CD4-positive, alpha-beta T cell treated with Interleukin-15 for 1 hour (primary cell): ENCODE results near the gene PVALEF.

Experiments
- DNase-seq: peaks from one replicate; pipeline ENCODE4 v3.0.0-alpha.2; 2020

The PVALEF gene

DNA sequence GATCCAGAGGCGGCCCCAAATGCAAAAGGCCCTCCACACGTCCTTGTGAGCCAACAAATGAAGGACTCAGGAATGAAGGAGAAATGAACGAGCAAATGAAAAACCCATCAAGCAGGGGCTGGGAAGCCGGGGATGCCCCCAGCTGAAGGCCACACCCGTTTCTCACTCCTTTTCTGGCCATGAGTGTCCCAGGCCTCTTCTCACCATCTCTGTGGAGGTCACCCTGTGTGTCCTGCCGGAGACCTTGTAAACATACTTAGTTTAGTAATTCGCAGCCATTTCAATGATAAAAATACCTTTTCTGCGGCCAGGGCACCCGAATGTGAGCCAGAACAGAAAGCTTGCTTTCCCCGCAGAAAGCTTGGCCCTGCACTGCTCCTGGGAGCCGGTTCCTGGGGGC, 21.8 kb downstream of the PVALEF start:
- DNase-seq, result no peak

DNA sequence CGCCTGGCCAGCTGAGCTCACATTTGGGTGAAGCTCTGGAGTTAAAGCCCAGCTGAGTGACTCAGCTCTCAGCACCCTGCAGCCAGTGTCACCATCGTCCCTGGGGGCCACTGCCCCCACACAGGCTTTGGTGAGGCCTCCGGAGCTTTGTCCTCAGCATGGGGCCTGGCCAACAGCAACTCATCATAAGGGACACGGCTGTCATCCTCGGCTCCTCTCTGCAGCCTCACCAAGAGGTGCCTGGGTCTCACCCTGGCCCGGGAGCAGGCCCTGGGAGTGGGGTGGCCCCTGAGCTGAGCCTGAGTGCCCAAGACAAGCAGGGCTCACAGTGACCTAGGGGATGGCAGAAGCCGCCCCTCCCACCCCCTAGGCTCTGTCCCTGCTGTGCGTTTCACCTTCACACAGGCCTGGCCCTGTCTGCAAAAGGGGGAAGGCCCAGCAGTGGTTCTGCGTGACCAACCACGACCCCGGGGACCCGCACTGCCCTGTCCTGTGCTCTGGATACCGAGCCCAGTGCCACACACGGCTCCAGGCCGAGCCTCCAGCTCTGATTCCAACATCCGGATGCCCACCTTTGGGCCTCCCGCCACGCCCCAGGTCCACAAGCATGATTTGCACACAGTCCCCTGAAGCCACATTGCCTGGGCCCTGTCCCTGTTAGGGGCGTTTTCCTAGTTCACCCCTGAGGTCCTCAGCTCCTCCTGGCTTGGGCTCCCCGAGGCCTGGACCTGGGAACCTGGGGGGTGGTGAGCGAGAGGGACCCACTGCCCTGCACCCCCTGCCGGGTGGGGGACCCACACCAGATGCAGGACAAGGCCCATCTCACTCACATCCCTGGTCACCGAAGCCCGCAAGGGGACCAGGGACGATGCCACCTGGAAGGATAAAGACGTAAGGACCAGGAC, 22.5 kb downstream of the PVALEF start:
- no peak for DNase-seq

GRCh38 chr17:81188491-81188840, 23.2 kb downstream of the PVALEF start:
- no peak for DNase-seq

DNA sequence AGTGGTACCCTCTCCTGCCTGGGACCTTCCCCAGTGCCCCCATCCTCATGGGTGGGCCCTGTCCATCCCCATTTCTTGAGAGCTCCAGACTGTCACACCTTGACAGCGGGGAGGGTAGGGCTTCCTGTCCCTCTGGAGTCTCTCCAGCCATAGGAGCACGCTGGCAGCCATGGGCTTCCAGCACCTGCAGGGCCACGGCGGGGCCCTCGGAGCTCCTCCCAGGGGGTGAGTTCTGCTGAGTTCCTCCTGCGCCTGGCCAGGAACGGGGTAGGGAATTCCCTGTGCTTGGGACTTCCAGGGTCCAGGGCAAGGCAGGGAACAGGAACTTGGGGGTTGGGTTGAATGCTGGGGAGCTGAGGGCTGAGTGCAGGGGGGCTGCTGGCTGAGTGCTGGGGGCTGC, 23.7 kb downstream of the PVALEF start:
- no peak for DNase-seq

DNA sequence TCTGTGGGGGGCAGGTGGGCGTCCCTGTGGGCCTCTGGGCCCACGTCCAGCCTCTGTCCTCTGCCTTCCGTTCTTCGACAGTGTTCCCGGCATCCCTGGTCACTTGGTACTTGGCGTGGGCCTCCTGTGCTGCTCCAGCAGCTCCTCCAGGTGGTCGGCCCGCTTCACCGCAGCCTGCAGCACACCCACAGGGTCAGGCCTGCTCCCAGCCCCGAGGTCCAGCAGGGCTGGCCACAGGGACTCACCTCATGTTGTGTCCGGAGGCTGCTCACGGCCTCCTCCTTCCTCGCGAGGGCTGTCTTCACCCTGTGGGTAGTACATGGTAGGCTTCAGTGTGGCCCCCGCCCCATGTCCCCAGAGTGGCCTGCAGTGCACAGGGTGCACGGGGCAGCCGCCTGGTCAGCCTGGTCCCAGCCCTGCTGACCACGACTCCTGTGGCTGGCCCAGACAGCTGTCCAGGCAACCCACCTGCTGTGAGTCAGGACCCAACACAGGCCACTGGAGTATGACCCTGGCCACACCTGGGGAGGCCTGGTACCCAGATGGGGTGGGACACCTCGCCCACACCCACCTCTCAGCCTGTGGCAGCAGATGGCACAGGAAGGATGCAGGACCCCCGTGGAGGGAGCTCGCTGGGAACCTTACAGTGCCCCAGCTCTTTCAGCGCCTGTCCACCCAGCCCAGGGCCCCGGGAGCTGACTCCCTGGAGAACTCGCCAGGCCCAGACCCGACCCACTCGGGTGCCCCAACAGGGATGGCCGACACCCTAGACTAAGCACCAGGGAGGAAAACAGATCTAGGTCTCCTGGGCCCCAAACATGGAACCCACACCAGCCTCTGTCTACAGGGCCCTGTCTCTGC, 24.6 kb downstream of the PVALEF start:
- DNase-seq, result no peak

- DNase-seq, result no peak
These were observed 25.3 kb downstream of the PVALEF start for GRCh38 chr17:81190591-81190990.

DNA sequence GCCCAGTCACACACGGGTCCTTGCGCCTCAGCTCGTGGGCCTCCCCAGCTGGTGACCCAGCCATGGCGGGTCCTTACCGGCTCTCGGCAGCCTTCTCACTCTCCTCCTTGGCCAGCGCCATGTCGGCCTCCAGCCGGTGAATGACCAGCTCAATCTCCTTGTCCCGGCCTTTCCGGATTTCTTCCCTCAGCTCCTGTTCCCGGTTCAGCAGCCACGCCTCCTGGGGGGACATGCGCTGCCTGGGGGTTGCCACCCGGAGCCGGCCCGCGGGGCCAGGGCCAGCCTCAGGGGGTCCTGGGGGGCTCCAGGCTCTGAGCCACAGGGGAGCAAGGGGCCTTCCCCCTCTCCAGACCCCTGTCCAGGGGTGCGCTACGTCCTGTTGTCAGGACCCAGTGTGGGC, 25.8 kb downstream of the PVALEF start:
- DNase-seq, result no peak

- DNase-seq, result no peak
These were observed 26.3 kb downstream of the PVALEF start for GRCh38 chr17:81191646-81192045.

DNA sequence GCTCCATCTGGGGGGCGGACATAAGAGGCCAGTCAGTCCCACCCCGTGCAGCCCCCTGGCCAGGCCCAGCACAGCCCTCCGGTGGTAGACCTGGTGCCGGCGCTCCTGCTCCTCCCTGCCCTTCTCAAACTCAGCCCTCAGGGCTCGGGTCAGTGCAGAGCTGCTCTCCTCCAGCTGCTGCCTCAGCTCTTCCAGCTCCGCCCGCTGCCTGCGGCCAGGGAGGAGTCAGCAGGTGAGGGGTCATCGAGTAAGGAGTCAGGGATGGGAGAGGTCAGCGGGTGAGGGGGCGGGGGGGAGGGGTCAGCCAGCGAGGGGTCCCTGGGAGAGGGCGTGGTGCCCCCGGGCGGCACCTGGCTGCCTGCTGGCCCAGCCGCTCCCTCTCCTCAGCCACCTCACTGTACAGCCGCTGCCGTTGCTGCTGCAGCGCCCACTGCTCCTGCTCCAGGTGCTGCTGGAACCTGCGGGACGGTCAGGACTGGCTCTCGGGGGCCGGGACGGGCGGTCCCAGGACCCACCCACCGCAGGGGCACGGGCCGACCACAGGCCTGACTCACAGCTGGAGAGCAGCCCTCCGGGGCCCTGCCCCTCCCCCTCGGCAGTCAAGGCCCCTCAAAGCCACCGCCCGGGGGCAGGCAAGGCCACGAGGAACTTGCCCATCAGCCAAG, 27.2 kb downstream of the PVALEF start:
- DNase-seq, result no peak

DNA sequence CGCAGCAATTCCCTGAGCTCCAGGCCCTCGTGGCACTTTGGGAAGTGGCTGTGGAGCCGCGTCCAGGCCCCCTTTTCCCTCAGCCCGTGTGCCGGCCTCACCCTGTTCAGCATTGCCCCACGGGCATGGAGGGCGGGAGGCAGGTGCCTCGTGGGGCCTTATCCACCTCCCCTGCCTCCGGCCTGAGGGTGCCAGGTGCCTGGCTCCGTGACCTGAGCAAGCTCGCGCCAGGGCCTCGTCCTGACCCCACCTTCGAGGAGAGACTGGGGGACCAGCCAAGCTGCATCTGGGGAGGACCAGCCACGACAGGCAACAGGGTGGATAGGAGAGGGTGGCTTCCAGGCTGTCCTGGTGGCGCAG, 27.7 kb downstream of the PVALEF start:
- DNase-seq, result no peak

- DNase-seq, result no peak
These were observed 28.3 kb downstream of the PVALEF start for GRCh38 chr17:81193470-81194224.

- DNase-seq, result no peak
These were observed 29.0 kb downstream of the PVALEF start for GRCh38 chr17:81194225-81194760.

GRCh38 chr17:81194941-81195901, 29.9 kb downstream of the PVALEF start:
- DNase-seq, result no peak

GRCh38 chr17:81195941-81196495, 30.7 kb downstream of the PVALEF start:
- DNase-seq, result no peak

GRCh38 chr17:81196505-81197408, 31.4 kb downstream of the PVALEF start:
- DNase-seq, result no peak

GRCh38 chr17:81197409-81197795, 32.1 kb downstream of the PVALEF start:
- DNase-seq, result no peak

- DNase-seq, result no peak
These were observed 32.7 kb downstream of the PVALEF start for GRCh38 chr17:81197831-81198490.

DNA sequence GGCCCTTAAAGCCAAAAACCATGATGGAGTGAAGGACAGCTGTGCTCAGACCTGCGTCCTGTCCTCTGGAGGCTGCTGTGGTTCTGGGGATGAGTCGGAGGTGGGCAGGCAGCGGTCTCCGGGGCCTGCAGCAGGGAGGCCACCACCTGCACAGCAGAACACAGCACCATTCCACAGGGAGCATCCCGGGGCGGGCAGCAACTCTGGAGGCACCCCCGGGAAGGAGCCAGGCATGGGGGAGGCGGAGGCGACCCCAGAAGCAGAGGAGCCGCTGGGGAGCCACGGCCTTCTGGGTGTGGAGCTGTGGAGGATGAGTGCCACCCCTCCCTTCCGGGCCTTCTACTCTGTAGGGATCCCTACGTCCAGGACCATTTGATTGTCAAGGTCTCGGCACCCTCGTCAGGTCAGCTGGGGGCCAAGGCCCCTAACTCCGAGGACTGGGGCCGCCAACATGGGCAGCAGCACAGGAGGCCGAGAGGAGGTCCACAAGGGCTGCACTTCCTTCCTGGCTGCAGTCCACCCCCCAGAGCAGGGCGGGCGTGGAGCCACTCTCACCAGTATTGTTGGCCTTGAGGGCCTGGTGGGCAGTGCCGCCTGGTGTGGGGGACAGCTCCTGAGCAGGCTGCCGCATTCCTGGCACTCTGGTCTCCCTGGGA, 33.6 kb downstream of the PVALEF start:
- no peak for DNase-seq

DNA sequence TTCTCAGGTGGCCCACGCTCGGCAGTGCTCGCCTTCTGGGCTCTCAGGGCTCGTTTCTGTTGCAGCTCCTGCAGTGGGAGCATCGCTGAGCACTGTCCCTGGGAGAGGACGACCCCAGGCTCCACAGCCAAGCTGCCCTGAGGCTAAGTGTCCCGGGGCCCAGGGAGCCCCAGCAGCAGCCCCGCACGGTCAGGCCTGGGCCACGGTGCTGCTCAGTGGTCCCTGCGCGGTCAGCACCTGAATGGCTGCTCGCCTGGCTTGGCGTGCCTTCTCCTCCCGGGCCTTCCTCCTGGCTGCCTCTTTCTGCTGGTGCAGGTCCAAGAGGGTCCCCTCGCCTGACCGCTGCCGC, 34.1 kb downstream of the PVALEF start:
- no peak for DNase-seq
